ENCODE measurements around the gene TMED4.
A peak's percentile ranks its signal among the peaks of the same experiment; 100 is the strongest.

Gene TMED4

DNA sequence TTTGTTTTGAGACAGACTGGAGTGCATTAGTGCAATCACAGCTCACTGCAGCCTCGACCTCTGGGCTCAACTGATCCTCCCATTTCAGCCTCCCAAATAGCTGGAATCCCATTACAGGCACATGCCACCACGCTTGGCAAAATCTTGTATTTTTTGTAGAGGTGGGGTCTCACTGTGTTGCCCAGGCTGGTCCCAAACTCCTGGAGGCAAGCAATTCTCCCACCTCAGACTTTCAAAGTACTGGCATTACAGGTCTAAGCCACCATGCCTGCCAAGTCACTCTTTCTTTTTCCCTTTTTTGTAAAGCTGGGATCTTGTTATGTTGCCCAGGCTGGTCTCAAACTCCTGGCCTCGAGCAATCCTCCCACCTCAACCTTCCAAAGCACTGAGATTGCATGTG, 32.6 kb downstream of the TMED4 start:
- no peak for DNase-seq
- no peak for TF ChIP-seq POLR2A (IDR thresholded peaks at IDR 0.05; ENCODE audit: low read length)
- TF ChIP-seq GATA1 (IDR thresholded peaks at IDR 0.05; ENCODE audit: low read depth, low read length), result no peak

DNA sequence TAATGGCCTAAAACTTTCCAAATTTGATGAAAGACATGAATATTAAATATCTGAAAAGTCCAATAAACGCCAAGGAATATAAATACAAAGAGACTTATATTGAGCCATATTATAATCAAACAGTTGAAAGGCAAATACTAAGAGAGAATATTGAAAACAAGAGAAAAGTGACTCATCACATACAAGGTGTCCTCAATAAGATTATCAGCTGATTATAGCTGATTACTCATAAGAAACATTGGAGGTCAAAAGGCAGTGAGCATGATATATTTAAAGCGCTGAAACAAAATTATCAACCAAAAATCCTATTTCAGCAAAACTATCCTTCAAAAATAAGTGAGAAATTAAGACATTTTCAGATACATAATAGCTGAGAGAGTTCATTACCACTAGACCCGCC, 33.1 kb downstream of the TMED4 start:
- TF ChIP-seq POLR2A (IDR thresholded peaks at IDR 0.05; ENCODE audit: low read length) (no peak), GATA1 (IDR thresholded peaks at IDR 0.05; ENCODE audit: low read depth, low read length) (no peak)
- no peak for DNase-seq

DNA sequence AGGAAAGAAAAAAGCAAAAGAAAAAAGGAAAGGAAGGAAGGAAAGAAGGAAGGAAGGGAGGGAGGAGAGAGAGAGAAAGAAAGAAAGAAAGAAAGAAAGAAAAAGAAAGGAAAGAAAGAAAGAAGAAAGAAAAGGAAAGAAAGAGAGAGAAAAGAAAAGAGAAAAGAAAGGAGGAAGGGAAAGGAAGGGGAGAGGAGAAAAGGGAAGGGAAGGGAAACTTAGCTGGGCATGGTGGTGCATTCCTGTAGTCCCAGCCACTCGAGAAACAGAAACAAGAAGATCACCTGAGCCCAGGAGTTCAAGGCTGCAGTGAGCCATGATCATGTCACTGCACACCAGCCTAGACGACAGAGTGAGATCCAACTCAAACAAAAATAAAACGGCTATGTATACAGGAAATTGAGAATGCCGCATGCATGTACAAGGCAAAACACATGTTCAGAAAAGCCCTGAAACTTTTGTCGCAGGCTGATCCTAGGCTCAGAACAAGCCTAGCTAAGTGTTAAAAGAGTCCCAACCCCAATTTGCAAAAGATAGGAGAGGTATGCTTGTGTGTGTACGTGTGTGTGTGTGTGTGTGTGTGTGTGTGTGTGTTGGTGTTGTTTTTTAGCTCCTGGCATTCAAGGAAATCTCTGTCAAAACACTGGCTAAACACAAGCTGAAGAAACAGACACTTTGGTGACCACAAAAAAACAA, 34.3 kb downstream of the TMED4 start:
- TF ChIP-seq GATA1 (IDR thresholded peaks at IDR 0.05; ENCODE audit: low read depth, low read length) (no peak), POLR2A (IDR thresholded peaks at IDR 0.05; ENCODE audit: low read length) (no peak)
- DNase-seq, result no peak

DNA sequence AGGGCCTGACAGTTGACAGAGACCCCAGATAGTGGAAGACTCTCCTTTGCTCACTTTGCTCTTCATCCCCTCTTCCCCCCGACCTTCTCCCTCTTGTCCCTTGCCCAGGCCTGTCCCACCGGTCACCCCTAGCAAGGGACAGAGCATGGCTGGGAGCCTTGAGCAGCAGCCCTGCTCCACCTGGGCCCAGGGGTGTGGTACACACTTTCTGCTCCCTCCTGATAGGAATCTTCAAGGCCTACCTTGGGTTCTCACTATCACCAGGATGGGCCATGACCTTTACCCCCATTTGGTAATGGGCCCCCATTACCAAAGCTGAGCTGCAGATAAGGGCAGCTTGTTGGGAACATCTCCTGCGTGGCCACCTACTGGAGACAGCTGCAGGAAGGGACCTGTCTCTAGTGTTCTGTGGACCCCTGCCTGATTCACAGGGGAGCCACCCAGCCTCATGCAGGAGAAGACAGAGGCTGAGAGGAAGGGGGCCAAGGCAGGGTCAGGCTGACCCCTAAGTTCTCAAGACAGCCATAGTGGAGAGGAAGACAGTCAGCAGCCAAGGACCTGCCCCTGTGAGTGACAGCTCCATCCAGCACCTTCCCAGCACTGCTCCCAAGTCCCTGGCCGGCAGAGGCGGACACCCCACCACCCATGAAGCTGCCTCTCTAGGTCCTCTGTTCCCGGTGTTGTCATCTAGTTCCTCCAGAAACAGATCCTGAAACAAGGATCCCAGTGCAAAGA, 40.0 kb downstream of the TMED4 start:
- DNase-seq, result peak; percentile 81

DNA sequence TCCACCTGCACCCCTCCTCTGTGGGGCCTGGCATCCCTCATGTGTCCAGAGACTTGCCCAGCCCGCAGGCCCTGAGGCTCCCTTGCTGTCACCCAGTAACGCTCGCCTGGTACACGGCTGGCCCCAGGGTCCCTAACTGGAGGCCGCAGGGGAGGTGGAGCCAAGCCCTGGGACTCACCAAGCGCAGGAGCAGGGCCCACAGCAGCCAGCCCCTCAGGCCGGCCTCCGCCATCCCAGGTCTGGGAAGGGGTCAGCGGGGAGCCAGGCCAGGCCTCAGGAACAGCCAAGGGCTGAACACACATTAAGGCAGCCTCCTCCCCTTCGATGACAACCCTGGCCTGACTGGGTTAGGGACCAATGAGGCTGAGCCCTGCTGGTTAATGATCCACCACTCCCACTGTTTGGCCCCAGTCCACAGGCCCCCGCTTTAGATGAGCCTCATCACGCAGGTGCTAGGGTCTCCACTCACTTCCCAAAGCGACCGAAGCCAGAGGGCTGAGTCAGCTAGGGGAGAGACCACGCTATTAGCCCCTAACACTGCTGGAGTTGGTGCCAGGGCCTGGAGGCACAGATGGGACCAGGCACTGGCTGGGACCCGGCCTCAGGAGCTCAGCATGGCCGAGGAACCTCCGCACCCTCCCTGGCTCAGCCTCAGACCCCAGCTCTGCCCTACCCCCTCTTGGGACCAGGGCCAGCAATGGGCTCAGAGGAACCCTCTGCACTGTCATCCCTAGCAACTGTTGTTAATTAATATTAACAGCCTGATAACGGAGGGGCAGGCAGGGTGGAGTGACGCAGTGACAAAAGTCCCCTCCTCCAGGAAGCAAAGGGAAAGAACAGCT, 40.8 kb downstream of the TMED4 start, which contains the start of gene NPC1L1:
Gene NPC1L1, minus strand, starts transcription at position 303 of the 842 bp plus-strand sequence. Its CDS starts 71 bp downstream, at position 232.
- TF ChIP-seq POLR2A (IDR thresholded peaks at IDR 0.05; ENCODE audit: low read length), result no peak
- TF ChIP-seq GATA1 (IDR thresholded peaks at IDR 0.05; ENCODE audit: low read depth, low read length), result no peak
- DNase-seq, result peak; percentile 92 to 94

More for the DNA sequence above, 40.0 kb downstream of the TMED4 start:
- TF ChIP-seq POLR2A (IDR thresholded peaks at IDR 0.05; ENCODE audit: low read length) (peak; percentile 86), GATA1 (IDR thresholded peaks at IDR 0.05; ENCODE audit: low read depth, low read length) (no peak)

DNA sequence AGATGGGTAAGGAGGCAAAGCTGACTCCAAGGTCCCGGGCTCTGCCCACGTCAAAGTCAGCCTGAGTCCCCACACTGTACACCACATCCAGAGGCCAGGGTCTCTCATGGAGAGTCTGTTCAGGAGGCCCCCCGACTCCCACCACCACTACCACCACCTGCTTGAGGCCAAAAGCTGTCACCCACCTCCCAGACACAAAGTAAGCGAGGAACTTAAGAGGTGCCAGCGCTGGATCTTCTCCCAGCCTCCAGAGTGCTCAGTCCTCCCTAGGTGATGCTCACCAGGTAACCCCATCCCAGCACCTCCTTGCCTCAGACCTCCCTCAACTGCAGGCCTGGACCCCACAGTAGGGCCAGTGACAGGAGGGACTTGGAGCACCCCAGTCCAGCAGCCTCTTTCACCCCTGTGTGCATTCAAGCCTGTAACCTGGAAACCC, 41.4 kb downstream of the TMED4 start:
- no peak for TF ChIP-seq POLR2A (IDR thresholded peaks at IDR 0.05; ENCODE audit: low read length)
- TF ChIP-seq GATA1 (IDR thresholded peaks at IDR 0.05; ENCODE audit: low read depth, low read length), result no peak
- DNase-seq, result no peak

DNA sequence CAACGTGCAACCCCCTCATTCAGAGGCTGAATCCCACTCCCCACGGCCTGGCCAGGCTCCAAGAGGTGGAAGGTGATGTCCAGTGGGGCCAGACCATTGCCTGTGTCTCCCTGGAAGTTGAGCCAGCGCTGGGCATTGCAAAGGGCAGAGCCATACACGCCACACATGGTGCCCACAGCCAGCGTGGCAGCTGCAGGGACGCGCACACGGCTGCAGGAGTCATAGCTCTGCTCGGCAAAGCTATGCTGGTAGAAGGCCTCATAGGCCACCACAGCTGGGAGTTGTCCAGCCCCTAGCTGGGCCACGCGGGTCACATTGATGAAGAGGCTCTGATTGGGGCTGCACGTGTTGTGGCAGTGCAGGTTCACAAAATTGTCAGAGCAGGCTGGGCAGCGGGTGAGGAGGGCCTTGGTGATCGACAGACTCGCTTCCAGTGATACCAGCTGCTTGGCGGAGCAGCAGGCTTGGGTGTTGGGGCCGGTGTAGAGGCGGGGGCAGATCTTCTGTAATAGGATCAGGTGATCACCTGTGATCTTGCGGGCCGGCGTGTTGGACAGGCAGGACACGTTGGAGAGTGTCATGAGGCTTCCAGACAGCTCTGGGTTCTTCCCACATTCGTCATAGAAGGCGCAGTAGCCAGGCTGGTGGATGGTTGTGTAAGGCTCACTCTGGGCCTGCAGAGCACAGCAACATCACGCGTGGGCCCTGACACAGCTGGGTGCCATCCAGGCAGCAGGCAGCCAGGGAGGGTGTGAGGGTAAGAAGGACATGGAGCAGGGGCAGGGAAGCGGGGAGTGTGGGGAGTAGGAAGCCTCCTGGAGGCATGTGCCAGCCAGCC, 42.1 kb downstream of the TMED4 start:
- no peak for DNase-seq

DNA sequence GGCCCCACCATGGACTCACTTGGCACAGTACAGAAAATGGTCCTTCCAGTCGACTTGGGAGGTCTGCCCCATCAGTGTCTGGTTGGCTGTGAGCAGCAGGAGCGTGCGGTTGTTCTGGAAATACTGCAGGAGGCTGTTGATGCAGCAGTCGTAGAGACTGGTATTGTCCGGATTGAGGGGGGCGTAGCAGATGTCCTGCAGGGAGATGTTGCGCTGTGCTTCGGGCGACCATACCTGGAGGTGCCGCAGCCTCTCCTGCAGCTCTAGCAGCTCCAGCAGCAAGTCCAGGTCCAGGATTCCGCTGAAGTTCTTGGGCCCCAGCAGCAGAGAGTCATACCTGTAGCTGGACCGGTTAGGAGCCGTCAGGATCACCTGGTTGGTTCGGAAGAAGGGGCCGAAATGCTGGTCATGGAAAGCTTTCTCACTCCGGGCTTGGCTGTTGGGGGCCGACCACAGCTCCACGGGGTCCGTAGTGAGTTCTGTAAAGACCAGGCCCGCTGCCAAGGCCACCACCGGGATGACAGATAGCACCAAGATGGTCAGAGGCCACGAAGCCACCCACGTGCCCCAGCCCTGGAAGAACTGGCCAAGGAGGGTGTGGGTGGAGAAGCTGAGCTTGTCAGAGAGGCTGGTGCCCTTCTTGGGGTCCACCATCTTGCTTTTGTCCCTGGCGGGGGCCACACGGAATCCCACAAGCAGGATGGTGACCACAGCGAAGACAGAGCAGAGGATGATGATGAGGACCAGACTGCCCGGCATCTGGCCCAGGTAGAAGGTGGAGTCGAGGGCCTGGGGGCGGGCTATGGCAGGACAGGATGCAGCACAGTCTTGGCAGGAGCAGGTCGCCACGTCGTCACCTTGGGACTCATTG, 43.0 kb downstream of the TMED4 start:
- no peak for DNase-seq
- TF ChIP-seq POLR2A (IDR thresholded peaks at IDR 0.05; ENCODE audit: low read length) (no peak), GATA1 (IDR thresholded peaks at IDR 0.05; ENCODE audit: low read depth, low read length) (no peak)

More for the DNA sequence above, 42.1 kb downstream of the TMED4 start:
- TF ChIP-seq GATA1 (IDR thresholded peaks at IDR 0.05; ENCODE audit: low read depth, low read length) (no peak), POLR2A (IDR thresholded peaks at IDR 0.05; ENCODE audit: low read length) (no peak)

DNA sequence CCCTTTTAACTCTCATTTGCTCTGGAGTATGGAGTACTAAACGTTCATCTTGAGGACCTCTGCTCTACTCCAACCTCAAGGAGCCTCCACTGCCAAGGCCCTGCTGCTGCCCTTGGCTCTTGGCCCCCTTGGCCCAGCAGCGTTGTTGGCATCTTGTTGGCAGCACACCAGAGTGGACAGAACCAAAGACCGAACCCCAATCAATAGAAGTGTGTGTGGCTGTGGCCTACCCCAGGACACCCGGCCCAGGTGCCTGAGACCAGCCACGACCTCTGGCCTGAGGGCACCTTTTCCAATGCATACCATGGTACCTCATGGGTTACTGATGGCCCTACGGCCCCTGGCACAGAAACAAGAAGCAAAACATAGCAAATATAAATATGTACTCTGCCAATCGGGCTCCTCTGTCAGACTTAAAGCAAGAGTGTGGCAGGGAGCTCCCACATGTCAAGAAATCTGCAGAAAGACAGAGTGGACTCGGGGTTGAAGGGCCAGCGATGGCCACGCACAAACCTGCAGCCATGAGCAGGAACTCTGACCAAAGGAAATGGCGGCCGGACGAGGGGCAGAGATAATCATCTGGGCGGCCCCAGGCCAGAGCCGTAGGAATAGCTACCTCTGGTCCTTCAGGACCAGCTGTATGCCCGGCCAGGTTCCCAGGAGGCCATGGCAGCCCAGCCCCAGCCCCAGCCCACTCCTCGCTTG, 43.8 kb downstream of the TMED4 start:
- no peak for DNase-seq
- TF ChIP-seq POLR2A (IDR thresholded peaks at IDR 0.05; ENCODE audit: low read length) (no peak), GATA1 (IDR thresholded peaks at IDR 0.05; ENCODE audit: low read depth, low read length) (no peak)

DNA sequence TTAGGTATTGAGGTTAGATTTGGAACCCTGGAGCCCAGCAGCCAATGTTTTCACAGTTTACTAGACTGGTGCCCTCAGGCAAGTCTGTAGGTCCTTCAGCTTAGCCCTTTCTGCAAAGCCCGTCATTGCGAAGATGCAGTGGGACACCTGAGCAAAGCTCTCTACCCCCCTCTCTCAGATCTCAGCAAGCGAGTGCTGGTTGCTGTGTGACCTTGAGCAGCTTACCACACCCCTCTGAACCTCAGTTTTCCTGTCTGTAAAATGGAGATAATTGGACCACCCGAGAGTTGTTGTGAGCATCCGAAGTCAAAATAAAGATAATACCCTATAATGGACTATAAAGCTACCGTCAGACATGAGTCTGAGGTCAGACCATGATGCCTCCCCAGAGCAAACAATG, 44.6 kb downstream of the TMED4 start:
- TF ChIP-seq GATA1 (IDR thresholded peaks at IDR 0.05; ENCODE audit: low read depth, low read length) (no peak), POLR2A (IDR thresholded peaks at IDR 0.05; ENCODE audit: low read length) (no peak)
- DNase-seq, result no peak

DNA sequence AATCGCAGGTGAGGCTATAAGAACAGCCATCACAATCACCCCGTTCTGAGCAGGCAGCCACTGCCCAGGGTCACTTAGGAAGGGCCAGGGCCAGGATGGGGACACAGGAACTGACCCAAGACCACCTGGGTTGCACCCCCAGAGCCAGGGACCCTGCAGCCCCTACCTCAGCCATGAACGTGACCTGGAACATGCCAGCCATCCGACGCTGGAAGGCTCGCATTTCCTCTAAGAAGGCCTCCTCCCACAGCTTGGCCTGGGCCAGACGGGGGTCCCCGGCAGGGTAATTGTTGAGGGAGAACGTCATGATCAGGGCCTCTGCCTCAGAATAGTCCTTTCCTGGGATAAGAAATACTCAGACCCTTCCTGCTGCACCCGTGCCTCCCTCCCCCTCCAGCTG, 45.9 kb downstream of the TMED4 start:
- no peak for DNase-seq
- TF ChIP-seq GATA1 (IDR thresholded peaks at IDR 0.05; ENCODE audit: low read depth, low read length) (no peak), POLR2A (IDR thresholded peaks at IDR 0.05; ENCODE audit: low read length) (no peak)

Data from erythroblast (primary cell).